Occipital lobe (tissue), 2 donors: ENCODE measurements around the gene CYRIA. TPM values are rescaled to one million over a fixed set of nuclear protein-coding genes. Genes with fewer than 3 reads are reported as not detected.

Experiments
- DNase-seq: peaks from one replicate; lab custom pipeline; 2025; lab: John Stamatoyannopoulos, UW
- total RNA-seq: library from RNA; depleted of rRNA; stranded (reverse); fragments of >200 nt; gene quantifications from one replicate; pipeline ENCODE4 v1.2.3, GENCODE V29; 2014

CYRIA gene
- total RNA-seq, 1 donor from 2014 or later, result 230 TPM

DNA sequence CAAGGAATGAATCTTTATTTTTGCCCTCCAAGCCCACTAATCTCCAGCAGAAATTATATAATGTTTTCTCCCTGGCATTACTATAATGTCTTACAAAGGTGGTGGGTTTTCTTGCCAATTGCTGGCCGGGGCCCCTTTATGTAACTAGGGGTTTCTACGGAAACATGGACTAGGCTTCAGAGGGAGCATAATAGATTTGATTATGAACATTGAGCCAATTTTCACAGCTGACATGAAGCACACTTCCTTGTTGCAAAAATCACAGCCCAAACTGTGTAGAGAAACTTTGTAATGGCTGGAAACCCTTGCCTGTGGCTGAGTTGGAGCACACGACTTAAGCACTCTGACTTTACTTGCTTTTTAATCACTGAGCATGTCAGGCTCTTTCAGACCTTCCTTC, 3.8 kb upstream of the CYRIA start:
- DNase-seq, result no peak

DNA sequence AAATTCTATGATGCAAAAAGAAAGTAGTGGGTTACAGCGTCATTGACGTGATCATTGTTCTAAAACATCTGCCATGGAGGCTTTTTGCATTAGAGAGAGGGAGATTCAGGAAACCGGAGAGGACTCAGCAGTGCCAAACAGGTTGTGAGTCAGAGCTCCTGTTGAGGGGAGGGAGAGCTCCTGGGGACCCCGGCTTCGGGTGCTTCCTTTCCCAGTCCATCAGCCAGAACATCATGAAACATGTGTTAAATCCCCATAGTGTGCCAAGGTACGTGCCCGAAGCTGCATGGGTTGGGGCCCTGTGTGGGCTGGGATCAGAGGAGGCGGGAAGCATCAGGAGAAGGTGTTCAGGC, 791 bp upstream of the CYRIA start:
- DNase-seq, result no peak

- DNase-seq, result peak; percentile 49
These were observed 556 bp downstream of the CYRIA start for GRCh38 chr2:16664809-16665747.

DNA sequence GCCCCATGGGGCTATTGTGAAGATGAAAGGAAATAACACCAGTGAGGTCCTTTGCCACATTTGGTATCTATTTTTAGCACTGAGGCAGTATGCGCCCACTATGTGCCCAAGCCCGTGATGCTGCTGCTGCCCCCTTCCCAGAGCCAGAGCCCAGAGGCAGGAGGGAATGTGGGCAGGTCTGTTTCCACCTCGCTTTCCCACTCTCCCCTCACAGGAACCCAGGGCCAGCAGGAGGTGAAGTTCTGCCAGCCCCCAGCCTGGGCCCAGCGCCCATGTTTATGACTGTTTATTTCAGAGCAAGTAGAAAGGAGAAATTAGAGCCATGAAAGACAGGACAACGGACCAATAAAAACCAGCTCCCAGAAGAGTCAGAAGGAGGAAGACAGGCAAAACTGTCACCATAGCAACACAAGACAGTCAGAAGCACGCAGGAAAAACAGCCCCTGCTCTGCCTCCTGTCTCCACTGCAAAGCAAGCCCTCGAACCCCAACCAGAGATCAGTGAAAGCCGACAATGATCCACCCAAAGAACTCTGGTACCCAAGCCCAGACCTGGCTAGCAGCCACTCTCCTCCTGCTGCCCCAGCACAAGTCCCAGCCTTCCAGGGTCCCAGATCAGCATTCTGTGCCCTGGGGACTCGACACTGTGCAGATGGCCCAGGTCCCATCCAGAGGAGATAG, 1.4 kb downstream of the CYRIA start:
- peak; percentile 71 for DNase-seq

- no peak for DNase-seq
These were observed 2.3 kb downstream of the CYRIA start for GRCh38 chr2:16663121-16663905.

GRCh38 chr2:16661936-16662839, 3.4 kb downstream of the CYRIA start:
- DNase-seq, result no peak

GRCh38 chr2:16661526-16661925, 4.1 kb downstream of the CYRIA start:
- DNase-seq, result no peak

DNA sequence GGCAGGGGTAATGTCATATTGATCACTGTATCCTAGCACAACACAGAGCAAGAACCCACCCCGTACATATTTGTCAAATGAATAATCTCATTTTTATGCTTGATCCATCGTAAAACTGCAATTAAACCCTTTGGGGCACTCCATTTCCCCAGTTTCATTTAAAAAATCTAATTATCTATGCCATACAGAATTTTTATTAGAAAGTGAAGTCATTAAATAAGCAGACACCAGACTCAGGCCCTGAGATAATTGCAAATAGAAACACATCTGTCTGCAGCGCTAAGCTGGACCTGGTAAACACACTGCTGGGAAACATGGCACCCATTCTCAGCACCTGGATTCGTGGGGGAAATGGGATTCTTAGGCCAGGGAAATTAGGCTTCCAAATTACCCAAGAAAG, 5.1 kb downstream of the CYRIA start:
- DNase-seq, result no peak

- no peak for DNase-seq
These were observed 5.5 kb downstream of the CYRIA start for GRCh38 chr2:16660114-16660513.

DNA sequence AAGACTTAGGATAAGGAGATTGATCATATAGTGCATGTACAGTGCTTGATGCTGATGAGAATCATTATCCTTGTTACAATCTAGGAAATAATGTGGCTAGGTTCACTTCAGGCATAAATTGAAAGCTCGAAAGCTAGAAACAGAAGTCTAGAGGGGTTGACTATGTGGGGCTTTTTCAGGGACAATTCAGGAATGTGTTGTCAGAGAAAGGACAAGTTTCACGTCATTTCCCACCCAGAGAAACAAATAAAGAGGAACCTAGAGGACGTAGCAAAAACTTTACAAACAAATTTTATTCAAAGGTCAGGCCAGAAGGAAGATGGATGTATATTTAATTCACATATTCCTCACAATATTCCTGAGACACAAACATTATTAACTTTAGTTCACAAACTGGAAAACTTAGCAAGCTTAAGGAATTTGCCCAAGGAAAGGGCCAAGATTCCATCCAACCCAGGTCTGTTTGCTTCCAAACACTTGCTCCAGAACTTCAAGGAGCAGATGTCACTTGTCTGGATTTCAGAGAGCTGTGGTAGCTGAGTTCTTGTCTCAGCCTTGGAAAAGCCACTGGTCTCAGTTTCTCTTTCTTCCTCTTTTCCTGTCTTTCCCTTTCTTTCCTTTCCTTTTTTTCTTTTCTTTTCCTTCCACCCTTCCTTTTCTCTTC, 7.4 kb downstream of the CYRIA start:
- DNase-seq, result no peak

DNA sequence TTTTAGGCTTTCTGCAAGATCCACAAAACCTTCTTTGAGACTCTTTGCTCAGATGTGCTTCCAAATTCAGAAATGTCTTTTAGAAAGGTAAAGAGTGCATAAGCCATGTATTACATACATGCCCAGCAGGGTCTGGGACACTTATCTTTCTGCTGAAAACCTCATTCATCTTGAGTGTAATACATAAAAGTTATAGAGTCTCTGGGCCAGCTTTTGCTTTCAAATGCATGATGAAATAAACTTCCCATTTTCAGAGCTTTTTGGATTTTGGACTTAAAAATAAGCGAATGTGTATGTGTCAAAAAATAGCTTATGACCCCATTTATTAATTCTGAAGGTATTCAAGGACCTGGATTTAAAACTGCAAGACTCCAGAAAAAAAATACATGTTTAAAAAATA, 8.0 kb downstream of the CYRIA start:
- no peak for DNase-seq

GRCh38 chr2:16656784-16657391, 8.7 kb downstream of the CYRIA start:
- DNase-seq, result no peak

- no peak for DNase-seq
These were observed 9.6 kb downstream of the CYRIA start for GRCh38 chr2:16655905-16656642.

DNA sequence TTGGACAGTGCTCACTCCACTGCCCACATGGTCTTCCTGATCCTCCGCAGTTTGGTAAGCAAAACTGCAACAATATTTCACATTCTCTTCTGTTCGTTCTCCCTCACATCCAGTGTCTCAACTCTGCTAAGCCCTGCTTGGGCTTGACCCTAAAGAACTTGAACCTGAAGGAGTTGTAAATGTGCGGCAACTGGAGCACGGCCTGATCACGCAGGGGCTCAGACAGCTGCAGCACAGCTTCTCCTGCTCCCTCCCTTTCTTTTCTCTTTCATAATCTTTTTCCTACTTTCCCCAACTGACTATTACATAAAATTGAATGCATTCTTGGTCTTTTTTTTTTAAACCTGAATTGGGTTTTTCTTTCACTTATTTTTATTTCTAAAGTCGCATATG, 10.2 kb downstream of the CYRIA start:
- DNase-seq, result no peak

DNA sequence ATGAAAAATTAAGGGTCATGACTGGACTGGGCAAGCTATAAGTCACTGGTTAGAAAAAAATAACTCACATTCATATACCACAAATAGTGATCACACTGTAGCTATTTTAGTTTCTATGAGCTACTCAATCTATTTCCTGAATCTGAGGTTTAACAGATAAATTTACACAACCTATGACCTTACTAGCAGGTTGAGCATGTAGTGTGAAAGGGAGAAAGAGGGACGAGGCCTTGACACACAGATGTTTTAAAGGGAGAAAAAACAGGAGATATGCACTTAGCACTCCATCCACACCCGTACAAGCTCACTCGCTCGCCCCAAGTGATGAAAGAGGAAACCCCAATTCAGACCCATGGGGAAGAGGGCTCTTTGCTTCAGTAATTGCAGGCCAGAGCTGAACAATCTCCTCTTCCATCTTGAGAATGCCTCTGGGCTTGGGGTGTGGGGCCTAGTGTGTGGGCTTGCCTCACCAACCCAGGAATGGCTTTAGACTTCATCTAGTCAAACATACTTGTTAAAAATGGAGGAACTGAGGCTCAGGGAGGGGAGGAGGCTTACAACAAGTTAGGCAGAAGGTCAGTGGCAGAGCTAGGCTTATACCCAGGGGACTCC, 10.7 kb downstream of the CYRIA start:
- no peak for DNase-seq

DNA sequence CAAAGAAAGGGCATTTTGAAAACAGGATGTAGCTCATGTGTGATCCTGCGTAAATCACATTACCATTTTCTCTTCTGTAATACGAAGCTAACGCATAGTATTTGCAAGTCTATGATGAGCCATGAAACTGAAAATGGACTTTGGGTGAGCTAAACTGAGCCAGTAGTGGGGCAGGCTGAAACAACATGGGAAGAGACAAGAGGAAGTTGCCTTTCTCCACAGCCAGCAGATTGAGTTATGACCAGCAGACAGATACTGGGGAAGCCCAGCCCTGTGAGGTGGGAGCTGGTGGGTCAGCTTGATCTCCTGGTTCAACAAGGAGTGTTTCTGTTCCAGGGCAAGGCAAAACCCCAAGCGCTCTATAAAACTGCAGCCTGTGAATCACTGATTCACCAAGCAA, 11.8 kb downstream of the CYRIA start:
- DNase-seq, result no peak

DNA sequence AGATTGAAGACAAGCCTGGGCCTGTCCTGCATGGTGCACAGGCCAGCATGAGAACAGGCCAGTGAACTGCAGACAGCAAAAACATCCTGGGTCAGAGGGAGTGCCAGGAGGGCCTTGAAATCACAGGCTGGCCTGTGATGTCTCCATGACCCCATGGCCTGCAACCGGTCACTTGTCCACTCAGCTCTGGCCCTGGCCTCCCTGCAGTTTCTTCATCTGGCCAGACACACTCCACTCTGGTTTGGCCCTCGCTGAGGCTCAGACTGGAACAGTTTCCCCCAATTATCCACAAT, 12.6 kb downstream of the CYRIA start:
- DNase-seq, result no peak

- no peak for DNase-seq
These were observed 13.1 kb downstream of the CYRIA start for GRCh38 chr2:16652296-16653082.
